H1 (cell line): ENCODE results near the gene MCF2L2. TPM values are rescaled to one million over a fixed set of nuclear protein-coding genes. Genes with fewer than 3 reads are reported as not detected.

Source experiments
- CTCF ChIA-PET: fragments of 300-600 bp; sonication (Branson Sonifier 250); formaldehyde crosslinking; loops from one replicate; lab custom pipeline; 2021; ENCODE audit not compliant: partially characterized antibody; lab: Charles Lee
- POLR2A ChIA-PET: fragments of 300-600 bp; sonication (Branson Sonifier 250); formaldehyde crosslinking; loops from one replicate; lab custom pipeline; 2021; ENCODE audit warnings: inconsistent platforms; ENCODE audit not compliant: partially characterized antibody; lab: Charles Lee
- DNase-seq, 2 experiments: peaks; one replicate each; pipeline versions ENCODE4 v3.0.0 to v3.0.0-alpha.2; 2010 to 2022; ENCODE audit warnings: low spot score in 2 of 2, low read depth in 1 of 2, mixed read lengths in 1 of 2
- FAIRE-seq: peaks from 2 replicates; lab custom pipeline; 2011; peaks lifted over from hg19 to GRCh38; lab: Jason Lieb, UNC
- H2AFZ ChIP-seq: 2 replicates; pipeline ENCODE4 v1.8.1; 2012; ENCODE audit warnings: low read length, inconsistent platforms
- H2AK5ac ChIP-seq: 2 replicates; pipeline ENCODE4 v1.6.1; 2013; ENCODE audit warnings: low read depth, low read length
- H2BK120ac ChIP-seq: replicated peaks from 2 replicates; pipeline ENCODE3; 2013; ENCODE audit warnings: low read depth, low read length, inconsistent platforms
- H2BK12ac ChIP-seq: 2 replicates; pipeline ENCODE4 v1.6.1; 2013; ENCODE audit warnings: low read depth, low read length
- H2BK15ac ChIP-seq: 2 replicates; pipeline ENCODE4 v1.6.1; 2013; ENCODE audit warnings: low read length
- H2BK20ac ChIP-seq: 2 replicates; pipeline ENCODE4 v1.6.1; 2013; ENCODE audit warnings: low read length
- H2BK5ac ChIP-seq: 2 replicates; pipeline ENCODE4 v1.6.1; 2013; ENCODE audit warnings: low read depth, low read length
- H3K14ac ChIP-seq: 2 replicates; pipeline ENCODE4 v1.6.1; 2013; ENCODE audit warnings: inconsistent platforms; ENCODE audit not compliant: insufficient read length
- H3K18ac ChIP-seq: 2 replicates; pipeline ENCODE4 v1.6.1; 2013; ENCODE audit warnings: low read length; ENCODE audit errors: extremely low read depth
- H3K23ac ChIP-seq: 2 replicates; pipeline ENCODE4 v1.6.1; 2013; ENCODE audit warnings: inconsistent platforms; ENCODE audit not compliant: insufficient read length
- H3K23me2 ChIP-seq: 2 replicates; pipeline ENCODE4 v1.6.1; 2013; ENCODE audit warnings: low read depth, low read length
- H3K27ac ChIP-seq: 2 replicates; pipeline ENCODE4 v1.6.1; 2011; ENCODE audit warnings: low read depth, low read length, inconsistent platforms
- H3K27me3 ChIP-seq, 4 experiments: replicated peaks in 1 of 4; 1 replicate in 1 of 4; 2 replicates in 3 of 4; pipeline versions ENCODE4 v1.6.1 to v1.8.1; 2011 to 2013; ENCODE audit warnings: low read length in 3 of 4, mild to moderate bottlenecking in 3 of 4, inconsistent platforms in 2 of 4, mixed read lengths in 2 of 4, moderate library complexity in 1 of 4; ENCODE audit not compliant: control insufficient read depth in 3 of 4, insufficient read depth in 3 of 4; ENCODE audit errors: extremely low read depth in 1 of 4
- H3K36me3 ChIP-seq, 4 experiments: 2 replicates each; pipeline versions ENCODE4 v1.6.1 to v1.8.1; 2011 to 2013; ENCODE audit warnings: mild to moderate bottlenecking in 4 of 4, low read length in 3 of 4, moderate library complexity in 2 of 4, control low read depth in 1 of 4, inconsistent platforms in 1 of 4; ENCODE audit not compliant: insufficient read depth in 4 of 4, control insufficient read depth in 2 of 4
- H3K4ac ChIP-seq: replicated peaks from 2 replicates; pipeline ENCODE3; 2013; ENCODE audit warnings: low read length, low read depth, mixed read lengths, inconsistent platforms; ENCODE audit not compliant: insufficient read length
- H3K4me1 ChIP-seq, 4 experiments: replicated peaks in 1 of 4; 1 replicate in 1 of 4; 2 replicates in 3 of 4; pipeline versions ENCODE4 v1.6.1 to v1.8.1; 2011 to 2013; ENCODE audit warnings: low read length in 3 of 4, inconsistent platforms in 2 of 4, mixed read lengths in 1 of 4; ENCODE audit not compliant: insufficient read depth in 4 of 4, control insufficient read depth in 3 of 4
- H3K4me2 ChIP-seq, 2 experiments: 2 replicates each; pipeline versions ENCODE4 v1.6.1 to v1.8.1; 2011 to 2013; ENCODE audit warnings: low read depth in 2 of 2, low read length in 2 of 2, control low read depth in 1 of 2, inconsistent platforms in 1 of 2, mild to moderate bottlenecking in 1 of 2; ENCODE audit not compliant: insufficient read depth in 1 of 2
- H3K4me3 ChIP-seq, 4 experiments: fragments of 200-600, 300-600 bp in 1 of 4; sonication (generic), shearing (Covaris generic), sonication (Bioruptor Twin) in 1 of 4; 2 replicates each; pipeline versions ENCODE4 v1.5.1 to v1.8.1; 2011 to 2016; ENCODE audit warnings: low read length in 4 of 4, low read depth in 3 of 4, control low read depth in 2 of 4, inconsistent platforms in 2 of 4, mild to moderate bottlenecking in 2 of 4, mixed read lengths in 1 of 4, moderate library complexity in 1 of 4; ENCODE audit not compliant: insufficient read depth in 2 of 4; ENCODE audit errors: extremely low read depth in 1 of 4
- H3K56ac ChIP-seq: replicated peaks from 2 replicates; pipeline ENCODE3; 2013; ENCODE audit warnings: low read depth, mild to moderate bottlenecking, mixed read lengths, low read length, inconsistent platforms; ENCODE audit not compliant: insufficient read length
- H3K79me1 ChIP-seq: 2 replicates; pipeline ENCODE4 v1.6.1; 2013; ENCODE audit warnings: low read depth, low read length, control low read depth
- H3K79me2 ChIP-seq, 2 experiments: 2 replicates each; pipeline versions ENCODE4 v1.6.1 to v1.8.1; 2012 to 2013; ENCODE audit warnings: low read length in 2 of 2, mild to moderate bottlenecking in 2 of 2, inconsistent platforms in 1 of 2; ENCODE audit not compliant: insufficient read depth in 2 of 2, control insufficient read depth in 1 of 2
- H3K9ac ChIP-seq, 4 experiments: replicated peaks in 1 of 4; 1 replicate in 1 of 4; 2 replicates in 3 of 4; pipeline versions ENCODE4 v1.6.1 to v1.8.1; 2011 to 2013; ENCODE audit warnings: low read depth in 3 of 4, low read length in 3 of 4, control low read depth in 2 of 4, mild to moderate bottlenecking in 2 of 4, moderate library complexity in 2 of 4, inconsistent platforms in 1 of 4; ENCODE audit errors: extremely low read depth in 1 of 4
- H3K9me3 ChIP-seq, 2 experiments: 2 replicates each; pipeline versions ENCODE4 v1.6.1 to v1.8.1; 2012 to 2013; ENCODE audit warnings: mild to moderate bottlenecking in 2 of 2, moderate library complexity in 2 of 2, control low read depth in 1 of 2, inconsistent platforms in 1 of 2, low read depth in 1 of 2, low read length in 1 of 2, mixed read lengths in 1 of 2; ENCODE audit not compliant: insufficient read depth in 2 of 2
- H4K20me1 ChIP-seq, 2 experiments: replicated peaks in 1 of 2; 2 replicates each; pipeline versions ENCODE3 to v1.8.1; 2011 to 2013; ENCODE audit warnings: inconsistent platforms in 2 of 2, low read length in 2 of 2, mild to moderate bottlenecking in 1 of 2; ENCODE audit not compliant: insufficient read depth in 2 of 2, control insufficient read depth in 1 of 2
- H4K5ac ChIP-seq: 2 replicates; pipeline ENCODE4 v1.6.1; 2013; ENCODE audit warnings: low read length, low read depth, mixed read lengths, inconsistent platforms; ENCODE audit not compliant: insufficient read length
- H4K8ac ChIP-seq: 2 replicates; pipeline ENCODE4 v1.8.0; 2013; ENCODE audit warnings: mild to moderate bottlenecking, moderate library complexity, low read length, inconsistent platforms; ENCODE audit not compliant: insufficient read depth; ENCODE audit errors: extremely low read depth
- H4K91ac ChIP-seq: replicated peaks from 2 replicates; pipeline ENCODE3; 2013; ENCODE audit warnings: low read length, mixed read lengths, inconsistent platforms; ENCODE audit not compliant: insufficient read length
- CBX8 ChIP-seq: fragments of 300-800, 300-1000 bp; sonication (generic); IDR thresholded peaks from 2 replicates; pipeline ENCODE4 v1.7.1; 2016; ENCODE audit warnings: low read depth, low read length, borderline replicate concordance
- EP300 ChIP-seq, 2 experiments: IDR thresholded peaks; 1 replicate in 1 of 2; 2 replicates in 1 of 2; pipeline ENCODE4 v1.6.1; 2011 to 2012; ENCODE audit warnings: low read depth in 2 of 2, low read length in 2 of 2, mild to moderate bottlenecking in 2 of 2, borderline replicate concordance in 1 of 2, inconsistent platforms in 1 of 2, moderate library complexity in 1 of 2
- NRF1 ChIP-seq: IDR thresholded peaks from 2 replicates; pipeline ENCODE4 v1.6.1; 2011; ENCODE audit warnings: mild to moderate bottlenecking, low read depth, low read length, improper control_type of control experiment
- RAD21 ChIP-seq, 2 experiments: IDR thresholded peaks in 1 of 2; conservative IDR thresholded peaks in 1 of 2; 2 replicates each; pipeline ENCODE4 v1.6.1; 2011; ENCODE audit warnings: low read depth in 2 of 2, low read length in 2 of 2, improper control_type of control experiment in 1 of 2, inconsistent platforms in 1 of 2, mild to moderate bottlenecking in 1 of 2, moderate library complexity in 1 of 2
- SIN3A ChIP-seq, 2 experiments: IDR thresholded peaks in 1 of 2; conservative IDR thresholded peaks in 1 of 2; 2 replicates each; pipeline ENCODE4 v1.6.1; 2011 to 2012; ENCODE audit warnings: low read length in 2 of 2, improper control_type of control experiment in 1 of 2, low read depth in 1 of 2, mild to moderate bottlenecking in 1 of 2
- SUZ12 ChIP-seq: fragments of 200-600 bp; sonication (generic); IDR thresholded peaks from 2 replicates; pipeline ENCODE4 v1.6.1; 2012; ENCODE audit warnings: mild to moderate bottlenecking, inconsistent platforms, low read length, moderate library complexity, mixed read lengths
- ZNF274 ChIP-seq: IDR thresholded peaks from 2 replicates; pipeline ENCODE4 v1.7.0; 2012; ENCODE audit warnings: low read length, borderline replicate concordance; ENCODE audit errors: extremely low read depth
- WGBS, 2 experiments: shearing (Covaris generic) in 1 of 2; methylation state at CpG; one replicate each; pipeline versions ENCODE4 v1.1.6 to v1.1.7; 2013 to 2015; ENCODE audit warnings: low lambda C conversion rate in 2 of 2, mixed read lengths in 2 of 2, inconsistent platforms in 1 of 2, low coverage in 1 of 2, missing lambda C conversion rate in 1 of 2; ENCODE audit not compliant: insufficient replicate concordance in 2 of 2, insufficient coverage in 1 of 2, insufficient read length in 1 of 2; ENCODE audit errors: extremely low coverage in 1 of 2, missing lambda C conversion rate in 1 of 2; 5-methylcytosine and 5-hydroxymethylcytosine counted together
- polyA plus RNA-seq, 7 experiments: library from polyadenylated mRNA; depleted of rRNA in 3 of 7; stranded (reverse) in 5 of 7; unstranded in 2 of 7; fragments of >200 nt in 5 of 7; fragments of 200-250 nt in 2 of 7; gene quantifications; 1 replicate in 5 of 7; 2 replicates in 1 of 7; 4 replicates in 1 of 7; pipeline versions ENCODE4 v1.2.1 to v1.2.3, GENCODE V29; 2011 to 2013; ENCODE audit warnings: missing spikeins in 2 of 7, mixed read lengths in 2 of 7
- total RNA-seq: library from RNA; stranded (reverse); fragmentation: NEBNext Ultra II Directional; extraction: Animal tissue kit (Norgen Biotek cat#: 25700); gene quantifications from 2 replicates; pipeline ENCODE4 v1.2.1, GENCODE V29; 2021
- TF ChIP-seq, protein P1 (sequence below): IDR thresholded peaks from 2 replicates; pipeline ENCODE4 v1.6.1; 2011; ENCODE audit warnings: low read length, improper control_type of control experiment

Gene MCF2L2
- total and polyA plus RNA-seq, 2 of the 8 experiments (the other 6 are each of a cell fraction or from before 2014, with no cell fraction given) = 4.1 to 13.7 TPM

DNA sequence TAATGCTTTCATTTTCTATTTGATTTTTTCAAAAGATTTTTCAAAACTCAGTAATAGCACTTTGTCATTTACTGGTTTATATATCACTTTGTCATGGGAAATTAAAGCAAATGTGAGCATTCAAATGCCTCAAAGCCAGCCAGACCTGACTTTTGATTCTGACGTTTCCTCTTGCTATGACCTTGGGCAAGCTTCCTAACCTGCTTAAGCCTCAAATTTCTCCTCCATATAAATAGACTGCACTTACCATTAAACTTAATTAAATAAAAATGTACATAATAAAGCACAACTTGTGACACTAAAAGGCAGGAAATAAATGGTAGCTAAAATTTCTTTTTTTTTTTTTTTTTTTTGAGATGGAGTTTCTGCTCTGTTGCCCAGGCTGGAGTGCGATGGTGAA, 19.2 kb downstream of the MCF2L2 start:
- H4K5ac ChIP-seq = no peak overlapping the region

More for the DNA sequence above, 19.2 kb downstream of the MCF2L2 start:
- no peak overlapping the region for H2BK12ac ChIP-seq
- H3K4me1 ChIP-seq = no peaks in the 10 kb centered on the region; a peak in 1 of 7 replicates
- H3K23ac ChIP-seq = no peak overlapping the region
- ChIA-PET CTCF (interaction anchor here (0.6 to 1.8 kb wide), 6 partner anchors 16 to 1060 kb away, joined by 3 to 7 read pairs (median 3); no protein-coding TSS in a partner anchor), POLR2A (interaction anchor here (0.6 to 2.1 kb wide), 4 partner anchors 9 to 39 kb away, joined by 3 to 10 read pairs (median 3); no protein-coding TSS in a partner anchor)
- H2BK120ac ChIP-seq = no peak overlapping the region
- H3K14ac ChIP-seq = no peak overlapping the region
- FAIRE-seq (no peak), DNase-seq (no peak)
- H3K4ac ChIP-seq = no peak overlapping the region
- no peaks in the 10 kb centered on the region for H3K27me3 ChIP-seq
- H3K18ac ChIP-seq = no peak overlapping the region
- no peak overlapping the region for H4K8ac ChIP-seq
- no peaks in the 10 kb centered on the region for H3K23me2 ChIP-seq
- no peak overlapping the region for H2BK15ac ChIP-seq
- 95% methylated on average over 2 of the region's 2 CpGs; no CpG with 5 or more reads in 1 of the 2 experiments for WGBS, 2 experiments
- peaks cover 0 to 4% of the 10 kb centered on the region in 2 experiments; a peak in 3 of 4 replicates for H3K79me2 ChIP-seq
- no peak overlapping the region for H4K91ac ChIP-seq
- no peaks in the 10 kb centered on the region for H3K9me3 ChIP-seq
- H4K20me1 ChIP-seq = no peaks in the 10 kb centered on the region
- H2BK5ac ChIP-seq = no peak overlapping the region
- no peak overlapping the region for H3K4me2 ChIP-seq
- no peak overlapping the region for H3K9ac ChIP-seq
- H3K27ac ChIP-seq = no peak overlapping the region
- H3K4me3 ChIP-seq = no peak overlapping the region
- H3K79me1 ChIP-seq = no peaks in the 10 kb centered on the region; the same call in 1 of the 2 replicates
- no peaks in the 10 kb centered on the region for H3K36me3 ChIP-seq
- no peak overlapping the region for H3K56ac ChIP-seq
- no peak overlapping the region for H2AFZ ChIP-seq
- no peak overlapping the region for H2AK5ac ChIP-seq
- H2BK20ac ChIP-seq = no peak overlapping the region
- TF ChIP-seq CBX8 (no peak), EP300 (IDR thresholded peaks at IDR 0.05; ENCODE audit: borderline replicate concordance in 1 of 2, low read depth in 2 of 2, low read length in 2 of 2) (no peak), SUZ12 (no peak), ZNF274 (no peak), NRF1 (no peak), SIN3A (conservative IDR thresholded peaks at IDR 0.05 in 1 of 2, IDR thresholded peaks at IDR 0.05 in 1 of 2; ENCODE audit: low read depth in 1 of 2, low read length in 2 of 2) (no peak), RAD21 (IDR thresholded peaks at IDR 0.05 in 1 of 2, conservative IDR thresholded peaks at IDR 0.05 in 1 of 2; ENCODE audit: low read depth in 2 of 2, low read length in 2 of 2) (no peak)
- TF ChIP-seq, protein P1, sequence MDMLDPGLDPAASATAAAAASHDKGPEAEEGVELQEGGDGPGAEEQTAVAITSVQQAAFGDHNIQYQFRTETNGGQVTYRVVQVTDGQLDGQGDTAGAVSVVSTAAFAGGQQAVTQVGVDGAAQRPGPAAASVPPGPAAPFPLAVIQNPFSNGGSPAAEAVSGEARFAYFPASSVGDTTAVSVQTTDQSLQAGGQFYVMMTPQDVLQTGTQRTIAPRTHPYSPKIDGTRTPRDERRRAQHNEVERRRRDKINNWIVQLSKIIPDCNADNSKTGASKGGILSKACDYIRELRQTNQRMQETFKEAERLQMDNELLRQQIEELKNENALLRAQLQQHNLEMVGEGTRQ = no peak
- TF ChIP-seq, all 59 proteins: peak for 0
